LNCaP clone FGC (cell line): ENCODE results near the gene RAG1.

ENCODE experiments used
- DNase-seq: peaks from one replicate; pipeline ENCODE4 v3.0.0-alpha.2; 2011; ENCODE audit warnings: low read depth
- H3K4me3 ChIP-seq: 2 replicates; pipeline ENCODE4 v1.5.1; 2011; ENCODE audit warnings: mild to moderate bottlenecking, low read depth, low read length, control low read depth
- CTCF ChIP-seq: IDR thresholded peaks from 2 replicates; pipeline ENCODE4 v1.5.1; 2012; ENCODE audit warnings: mild to moderate bottlenecking; ENCODE audit not compliant: control insufficient read depth, insufficient read depth; ENCODE audit errors: extremely low read depth

The RAG1 gene

GRCh38 chr11:36617543-36618362 is 49.9 kb downstream of the RAG1 start:
- no peak for DNase-seq
- TF ChIP-seq CTCF = no peak
- no peak overlapping the region for H3K4me3 ChIP-seq

- TF ChIP-seq CTCF = no peak
- no peak overlapping the region for H3K4me3 ChIP-seq
- DNase-seq = no peak
These were observed 50.7 kb downstream of the RAG1 start for GRCh38 chr11:36618363-36619047.

- no peak for TF ChIP-seq CTCF
- no peak for DNase-seq
These were observed 51.7 kb downstream of the RAG1 start for GRCh38 chr11:36619502-36619901.

GRCh38 chr11:36620246-36620645 is 52.4 kb downstream of the RAG1 start:
- H3K4me3 ChIP-seq = no peak overlapping the region
- DNase-seq = no peak
- TF ChIP-seq CTCF = no peak

More at GRCh38 chr11:36619502-36619901, 51.7 kb downstream of the RAG1 start:
- H3K4me3 ChIP-seq = no peak overlapping the region

- peak; percentile 74 for TF ChIP-seq CTCF
- DNase-seq = no peak
These were observed 54.8 kb downstream of the RAG1 start for GRCh38 chr11:36622431-36623136.

GRCh38 chr11:36623494-36623893 is 55.7 kb downstream of the RAG1 start:
- H3K4me3 ChIP-seq = no peak overlapping the region
- TF ChIP-seq CTCF = no peak
- DNase-seq = no peak

More at GRCh38 chr11:36622431-36623136, 54.8 kb downstream of the RAG1 start:
- no peak overlapping the region for H3K4me3 ChIP-seq
